CD4-positive, alpha-beta T cell treated with Interleukin-4 for 1 hour (primary cell): ENCODE data around the gene RFLNA.

Source experiments
- DNase-seq, 2 donors: peaks; one replicate each; pipeline ENCODE4 v3.0.0-alpha.2; 2020 to 2022

The RFLNA gene

DNA sequence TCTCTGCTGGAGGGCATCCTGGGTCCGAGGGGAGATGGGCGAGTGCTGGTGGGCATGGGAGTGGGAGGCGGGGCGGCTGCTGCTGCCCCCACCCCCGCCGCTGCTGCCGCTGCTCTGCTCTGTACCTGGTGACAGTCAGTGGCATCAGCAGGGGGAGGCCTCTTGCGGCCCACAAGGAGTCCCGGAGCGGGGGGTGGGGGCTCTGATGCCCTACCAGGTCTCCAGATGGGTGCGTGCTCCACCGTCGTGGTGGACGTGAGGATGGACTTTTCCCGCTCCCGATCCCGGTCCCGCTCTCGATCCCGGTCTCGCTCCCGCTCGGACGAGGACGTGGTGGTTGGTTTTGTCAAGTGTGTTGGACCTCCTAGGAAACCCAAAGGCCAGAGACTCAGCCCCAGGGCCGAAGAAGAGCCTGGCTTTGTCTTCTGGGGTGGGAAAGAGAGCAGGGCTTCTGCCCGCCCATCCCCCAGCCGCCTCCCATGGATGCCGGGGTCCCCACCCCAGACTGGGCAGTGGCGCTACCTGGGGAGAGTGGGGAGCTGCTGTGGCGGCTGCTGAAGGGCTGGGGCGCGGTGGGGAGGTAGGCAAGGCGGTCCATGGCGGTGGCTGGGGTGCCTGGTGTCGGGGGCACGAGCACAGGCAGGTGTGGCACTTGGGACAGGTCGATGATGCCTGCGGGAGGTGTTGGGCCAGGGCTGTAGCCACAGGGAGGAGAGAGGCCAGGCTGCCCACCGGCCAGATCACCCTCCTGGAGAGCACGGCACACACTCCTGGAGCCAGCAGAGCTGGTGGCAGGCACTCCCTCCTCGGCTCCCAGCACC is 45.4 kb downstream of the RFLNA start:
- DNase-seq = no peak

DNA sequence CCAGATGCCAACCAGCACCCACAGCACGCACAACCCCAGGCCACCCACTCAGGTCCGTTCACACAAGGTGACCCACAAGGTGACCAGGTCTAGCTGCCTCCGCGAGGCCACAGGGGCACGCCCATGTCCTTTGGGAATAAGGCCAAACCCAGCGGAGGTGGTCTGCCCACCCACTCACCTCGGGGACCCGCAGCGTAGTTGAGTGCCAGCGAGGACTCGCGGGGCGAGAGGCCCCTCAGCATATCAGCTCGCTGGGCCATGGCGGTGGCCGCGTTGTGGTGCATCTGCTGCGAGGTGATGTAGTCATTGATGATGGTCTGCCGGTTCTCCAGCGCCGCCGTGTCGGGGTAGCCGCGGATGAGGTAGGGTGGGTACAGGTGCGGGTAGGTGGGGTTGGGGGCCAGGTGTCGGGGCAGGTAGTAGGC is 46.8 kb downstream of the RFLNA start:
- DNase-seq = no peak

DNA sequence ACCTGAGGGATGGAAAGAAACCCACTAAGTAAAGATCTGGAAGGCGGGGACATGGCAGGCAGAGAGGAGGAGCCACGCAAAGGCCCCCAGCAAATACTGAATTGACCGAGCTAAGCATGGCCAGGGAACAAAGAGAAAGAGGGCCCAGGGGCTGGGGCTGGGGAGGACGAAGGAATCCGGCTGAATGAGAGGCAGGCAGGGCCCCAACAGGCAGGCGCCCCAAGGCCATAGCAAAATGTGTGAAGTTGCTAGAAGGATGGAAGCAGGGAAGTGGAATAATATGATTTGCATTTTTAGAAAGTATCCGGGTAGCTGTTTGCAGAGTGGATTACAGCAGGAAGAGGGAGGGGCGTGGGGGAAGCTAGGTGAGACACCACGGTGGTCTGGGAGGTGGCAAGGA is 49.1 kb downstream of the RFLNA start:
- no peak for DNase-seq

DNA sequence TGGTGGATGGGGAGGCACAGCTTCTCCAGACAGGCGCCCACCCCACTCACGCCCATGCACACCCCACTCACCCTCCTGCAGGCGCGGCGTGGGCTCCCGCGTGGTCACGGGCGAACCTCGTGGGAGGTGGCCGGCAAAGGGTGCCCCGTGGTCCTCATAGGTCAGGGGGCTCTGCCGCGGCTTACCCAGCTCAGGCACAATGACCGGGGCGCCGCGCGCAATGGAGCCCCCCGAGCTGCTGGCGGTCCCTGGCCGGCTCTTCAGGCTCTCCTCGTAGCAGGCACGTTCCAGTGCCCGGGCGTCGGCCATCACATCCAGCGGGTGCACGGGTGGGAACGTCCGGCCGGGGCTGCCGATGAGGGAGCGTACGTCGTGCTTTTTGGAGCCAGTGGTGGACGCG is 49.6 kb downstream of the RFLNA start:
- no peak for DNase-seq

DNA sequence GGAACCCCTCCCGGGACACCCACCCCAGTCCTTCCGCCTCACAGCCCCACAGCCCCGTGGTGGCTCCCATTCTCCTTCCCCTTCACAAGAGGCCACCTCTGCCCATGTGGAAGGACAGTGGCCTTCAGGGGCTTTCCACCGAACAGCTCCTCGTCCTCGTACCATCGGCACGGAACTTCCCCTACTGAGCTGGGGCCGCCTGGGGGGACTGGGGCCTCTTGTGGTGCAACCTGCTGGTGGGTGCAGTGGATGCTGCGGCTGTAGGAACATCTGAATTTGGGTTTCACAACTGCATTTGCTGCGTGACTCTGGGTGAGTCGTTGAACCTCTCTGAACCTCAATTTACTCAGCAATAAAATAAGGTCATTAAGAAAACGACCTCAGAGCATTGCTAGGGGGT is 50.9 kb downstream of the RFLNA start:
- DNase-seq = no peak

GRCh38 chr12:124346425-124347168 is 51.7 kb downstream of the RFLNA start:
- no peak for DNase-seq

DNA sequence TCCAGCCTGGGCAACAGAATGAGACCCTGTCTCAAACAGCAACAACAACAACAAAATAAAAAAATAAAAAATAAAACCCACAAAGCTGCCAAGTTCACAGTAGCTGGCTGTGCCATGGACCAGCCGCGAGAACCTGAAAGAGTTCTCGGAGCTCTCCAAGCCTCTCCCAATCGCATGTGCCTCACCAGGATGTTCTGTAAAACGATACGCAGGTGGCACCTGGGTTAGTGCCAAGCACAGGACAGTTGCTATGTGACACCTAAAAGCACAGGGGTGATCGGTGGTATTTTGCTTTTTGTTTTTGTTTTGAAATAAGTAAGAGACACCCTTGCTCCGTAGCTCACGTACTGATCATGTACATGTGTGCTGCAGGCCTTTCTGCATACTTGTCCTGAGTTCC is 52.4 kb downstream of the RFLNA start:
- no peak for DNase-seq

DNA sequence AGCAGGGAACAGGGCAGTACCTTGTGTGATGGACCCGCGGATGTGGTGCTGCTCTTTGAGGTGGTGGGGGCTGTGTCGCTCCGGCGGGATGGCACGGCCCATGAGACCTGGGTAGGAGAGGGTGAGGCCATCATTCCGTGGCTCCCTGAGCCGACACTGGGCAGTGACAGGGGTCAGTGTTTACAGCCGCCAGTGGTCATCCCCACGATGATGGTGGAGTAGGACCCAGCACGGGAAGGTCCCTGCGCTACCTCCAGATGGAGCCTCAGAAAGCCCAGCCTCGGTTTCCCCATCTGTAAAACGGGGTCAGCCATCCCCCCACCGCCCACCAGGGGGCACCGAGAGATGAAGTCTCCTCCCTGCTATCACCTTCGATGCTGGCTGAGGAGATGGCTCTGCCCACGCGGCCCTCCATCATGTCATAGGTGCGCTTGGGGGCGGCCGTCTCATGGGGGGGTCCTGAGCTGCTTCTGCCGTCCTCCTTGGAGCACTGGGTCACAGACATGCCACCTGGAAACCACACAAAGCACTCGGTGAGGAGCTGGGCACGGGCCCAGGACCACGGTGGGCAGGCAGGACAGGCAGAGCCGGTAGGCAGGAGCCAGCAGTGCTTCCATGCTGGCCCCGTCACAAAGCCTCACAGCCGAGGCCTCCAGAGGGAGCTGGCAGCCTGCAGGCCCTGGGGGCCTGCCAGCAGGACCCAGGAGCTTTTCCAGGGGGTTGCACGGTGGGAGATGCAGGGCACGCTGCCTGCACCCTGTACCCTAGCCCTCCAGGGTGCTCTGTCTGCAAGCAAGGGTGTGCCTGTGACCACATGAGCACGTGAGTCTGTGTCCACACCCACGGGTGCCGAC is 53.1 kb downstream of the RFLNA start:
- DNase-seq = peak in 1 of 2 donors; percentile 9

DNA sequence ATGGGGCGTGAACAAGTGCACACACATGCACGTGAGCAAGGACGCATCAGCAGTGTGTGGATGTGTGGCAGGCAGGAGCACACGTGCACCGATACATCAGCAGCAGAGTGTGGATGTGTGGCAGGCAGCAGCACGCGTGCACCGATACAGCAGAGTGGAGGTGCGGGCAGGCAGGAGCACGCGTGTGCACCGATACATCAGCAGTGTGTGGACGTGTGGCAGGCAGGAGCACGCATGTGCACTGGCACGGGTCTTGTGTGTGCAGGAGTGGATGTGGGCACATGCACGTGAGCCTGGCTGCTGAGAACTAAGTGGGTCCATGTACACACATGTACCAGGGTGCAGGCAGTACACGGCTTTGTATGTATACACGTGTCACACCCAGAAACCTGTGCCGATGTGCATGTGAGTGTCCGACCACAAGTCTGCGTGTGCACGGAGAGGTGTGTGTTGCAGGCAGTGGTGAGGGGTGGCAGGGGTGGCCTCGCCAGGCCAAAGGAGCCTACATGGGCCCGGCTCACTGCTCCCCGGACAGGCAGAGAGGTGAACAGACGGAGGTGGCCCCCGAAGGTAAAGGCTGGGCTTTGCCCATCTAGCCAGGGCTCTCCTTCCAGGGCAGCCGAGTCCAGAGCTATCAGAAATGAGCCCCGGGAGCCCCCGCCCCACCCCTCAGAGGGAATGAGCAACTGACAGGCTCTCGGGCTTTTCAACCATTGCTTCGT is 53.9 kb downstream of the RFLNA start:
- no peak for DNase-seq

DNA sequence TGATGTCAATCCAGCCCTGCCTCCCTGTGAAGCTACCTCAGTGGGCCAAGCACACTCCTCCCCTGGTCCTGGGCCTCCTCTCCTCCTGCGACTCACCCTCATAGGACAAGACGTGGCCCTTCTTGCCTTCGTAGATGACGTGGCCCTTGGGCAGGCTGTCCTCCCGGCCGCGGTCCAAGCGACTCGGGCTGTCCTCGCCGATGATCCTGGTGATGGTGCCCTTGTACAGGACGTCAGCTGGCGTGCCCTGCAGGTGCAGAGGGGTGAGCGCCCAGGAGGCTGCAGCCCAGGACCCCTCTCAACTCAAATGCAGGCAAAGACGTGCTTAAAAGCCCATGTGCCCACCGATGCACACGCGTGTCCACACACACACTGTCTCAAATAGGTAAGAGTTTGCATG is 55.6 kb downstream of the RFLNA start:
- no peak for DNase-seq

- no peak for DNase-seq
Observed at GRCh38 chr12:124351422-124351821, 56.5 kb downstream of the RFLNA start.

- no peak for DNase-seq
Observed at GRCh38 chr12:124352257-124352656, 57.4 kb downstream of the RFLNA start.

GRCh38 chr12:124352839-124353238 is 57.9 kb downstream of the RFLNA start:
- DNase-seq = no peak

GRCh38 chr12:124354400-124354799 is 59.5 kb downstream of the RFLNA start:
- DNase-seq = no peak

DNA sequence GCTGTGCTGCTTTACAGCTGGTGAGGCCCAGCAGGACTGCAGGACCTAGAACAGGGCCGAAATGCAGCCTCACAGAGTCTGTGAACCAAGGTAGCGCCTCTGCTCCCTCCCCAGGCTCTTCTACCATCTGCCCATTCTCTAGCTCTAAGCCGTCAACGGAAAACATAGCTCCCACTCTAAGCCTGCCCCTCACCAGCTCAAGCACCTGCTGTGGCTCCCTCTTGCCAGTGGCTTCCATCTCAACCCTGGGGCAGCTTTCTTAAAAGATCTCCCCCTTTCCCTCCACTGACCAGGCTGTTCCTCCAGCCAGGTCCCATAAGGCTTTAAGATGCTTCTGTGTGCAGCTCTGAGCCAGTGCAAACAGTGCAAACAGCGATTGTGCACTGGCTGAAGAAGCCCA is 61.3 kb downstream of the RFLNA start:
- DNase-seq = no peak

DNA sequence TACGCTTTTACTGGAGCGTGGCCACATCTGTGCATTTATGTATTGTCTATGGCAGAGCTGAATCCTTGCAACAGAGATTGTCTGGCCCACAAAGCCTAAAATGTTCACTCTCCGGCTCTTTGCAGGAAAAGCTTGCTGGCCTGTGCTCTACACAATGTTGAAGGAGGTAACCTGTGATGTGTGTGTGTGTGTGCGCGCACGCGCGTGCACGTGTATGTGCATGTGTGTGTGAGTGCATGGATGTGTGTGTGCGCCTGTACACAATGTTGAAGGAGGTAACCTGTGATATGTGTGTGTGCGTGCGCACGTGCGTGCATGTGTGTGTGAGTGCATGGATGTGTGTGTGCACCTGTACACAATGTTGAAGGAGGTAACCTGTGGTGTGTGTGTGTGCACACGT is 62.7 kb downstream of the RFLNA start:
- no peak for DNase-seq

DNA sequence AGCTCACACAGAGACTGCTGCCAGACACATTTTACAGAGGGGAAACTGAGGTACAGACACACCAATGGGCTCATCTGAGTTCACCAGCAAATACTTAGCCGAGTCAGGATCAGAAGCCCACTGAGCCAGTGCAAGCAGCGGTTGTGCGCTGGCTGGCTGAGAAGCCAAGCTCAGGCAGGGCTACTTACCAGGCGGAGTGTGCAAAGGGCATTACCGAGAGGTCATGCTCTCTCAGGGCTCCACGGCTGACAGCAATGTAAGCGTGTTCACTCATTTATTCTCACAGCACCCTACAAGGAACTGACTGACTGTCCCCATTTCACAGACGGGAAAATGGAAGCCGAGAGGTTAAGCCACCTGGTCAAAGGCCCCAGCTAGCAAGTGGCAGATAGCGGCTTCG is 63.7 kb downstream of the RFLNA start:
- DNase-seq = no peak

DNA sequence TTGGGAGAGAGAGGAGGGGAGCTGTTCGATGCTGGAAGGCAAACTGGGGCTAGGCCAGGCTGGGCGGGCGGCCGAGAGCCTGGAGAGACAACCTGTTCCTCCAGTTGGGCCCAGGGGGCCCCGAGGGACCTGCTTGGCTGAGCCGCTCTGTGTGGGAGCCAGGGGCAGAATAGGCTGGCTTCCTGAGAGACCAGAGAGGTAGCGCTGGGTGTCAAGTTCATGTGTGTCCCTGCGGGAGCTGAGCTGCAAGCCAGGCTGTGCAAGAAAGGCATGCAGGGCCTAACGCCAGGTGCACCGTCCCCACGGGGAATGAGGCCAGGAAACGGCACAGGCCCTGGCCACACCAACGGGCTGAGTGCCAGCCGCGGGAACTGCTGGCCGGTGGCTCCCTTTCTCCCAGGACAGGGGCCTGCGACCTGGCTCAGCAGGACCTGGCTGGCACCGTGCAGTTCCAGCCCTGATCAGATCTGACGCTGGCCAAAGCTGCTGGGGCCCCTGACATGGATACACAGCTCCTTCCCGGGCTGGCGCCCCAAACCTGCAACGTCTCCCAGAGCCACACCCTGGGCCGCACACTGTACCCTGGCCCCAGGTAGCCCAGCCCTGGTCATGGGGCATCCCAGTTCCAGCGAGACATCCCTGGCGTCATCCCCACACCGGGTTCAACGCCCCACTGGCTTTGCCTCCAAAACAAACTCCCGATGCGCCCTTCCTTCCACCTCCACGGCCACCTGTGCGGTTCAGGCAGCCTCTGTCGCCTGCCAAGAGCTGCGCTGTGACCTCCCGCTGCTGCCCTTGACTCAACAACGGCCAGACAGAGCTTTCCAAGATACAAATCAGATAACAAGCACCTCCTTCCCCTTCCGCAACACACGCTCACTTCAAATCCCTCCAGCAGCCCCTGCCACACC is 65.0 kb downstream of the RFLNA start:
- DNase-seq = no peak

DNA sequence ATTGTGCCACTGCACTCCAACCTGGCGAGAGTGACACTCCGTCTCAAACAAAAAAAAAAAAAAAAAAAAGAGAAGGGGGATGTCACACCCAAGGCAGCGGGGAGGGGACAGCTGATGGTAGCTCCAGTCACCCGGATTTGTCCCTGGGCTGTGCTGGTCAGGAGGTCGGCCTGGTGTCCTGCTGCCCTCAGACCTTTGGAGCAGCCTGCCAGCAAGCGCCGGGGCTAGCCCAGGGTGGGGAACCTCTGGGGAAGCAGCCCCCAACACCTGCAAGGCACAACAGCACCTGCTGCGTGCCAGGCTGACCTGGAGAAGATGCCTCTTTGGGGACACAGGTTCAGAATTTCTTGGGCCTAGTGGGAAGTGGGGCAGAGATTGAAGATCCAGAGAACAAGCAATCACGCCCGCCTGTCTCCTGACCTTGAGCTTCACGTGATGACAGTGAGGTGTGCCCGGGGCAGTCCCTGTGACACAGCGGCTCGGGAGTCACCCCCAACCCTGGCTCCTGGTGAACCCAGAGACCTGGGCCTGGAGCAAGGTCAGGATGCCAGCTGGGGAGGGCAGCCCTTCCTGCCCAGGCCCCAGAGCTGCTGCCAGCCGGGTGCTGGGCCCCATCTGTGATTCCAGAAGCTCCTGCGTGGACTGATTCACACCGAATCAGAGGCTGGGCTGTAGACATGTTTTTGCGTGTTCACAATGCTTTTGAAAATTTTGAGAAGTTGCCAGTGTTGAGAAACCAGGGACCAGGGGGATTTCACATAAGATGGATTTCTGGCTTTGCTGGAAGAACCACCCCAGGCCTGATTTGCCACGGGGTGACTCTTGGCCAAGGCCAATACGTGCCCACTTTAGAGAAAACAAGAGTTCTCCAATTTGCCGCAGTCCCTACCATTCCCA is 66.4 kb downstream of the RFLNA start:
- no peak for DNase-seq

- no peak for DNase-seq
Observed at GRCh38 chr12:124361996-124362395, 67.1 kb downstream of the RFLNA start.
